ENCODE data around the gene BUD13.

- TF ChIP-seq CTCF (IDR thresholded peaks at IDR 0.05; ENCODE audit: insufficient read depth, low read length) (no peak), REST (IDR thresholded peaks at IDR 0.05; ENCODE audit: insufficient replicate concordance, low read depth) (no peak), POLR2AphosphoS5 (IDR thresholded peaks at IDR 0.05; ENCODE audit: low read depth) (no peak)
Observed at GRCh38 chr11:116714902-116715301, 57.9 kb downstream of the BUD13 start.
